HepG2 (cell line): ENCODE data around the gene REEP3.

Source experiments
- EHMT2 ChIP-seq: fragments of 200-600 bp; sonication (generic); IDR thresholded peaks from 2 replicates; pipeline ENCODE4 v1.7.0; 2017; ENCODE audit warnings: antibody characterized with exemption, low read depth, low read length, borderline replicate concordance
- FOXP4 ChIP-seq: sonication (generic); formaldehyde crosslinking; IDR thresholded peaks from 2 replicates; pipeline ENCODE4 v1.4.0; 2020; ENCODE audit warnings: missing genetic modification reagents
- HNRNPL ChIP-seq: fragments of 200-400 bp; formaldehyde crosslinking; IDR thresholded peaks from 2 replicates; pipeline ENCODE4 v1.6.1; 2017; ENCODE audit warnings: mild to moderate bottlenecking, low read depth, low read length
- HOXA7 ChIP-seq: sonication (generic); formaldehyde crosslinking; IDR thresholded peaks from 2 replicates; pipeline ENCODE4 v1.8.1; 2022; ENCODE audit warnings: mild to moderate bottlenecking, missing genetic modification reagents, moderate library complexity
- JUND ChIP-seq: sonication (generic); formaldehyde crosslinking; IDR thresholded peaks from 2 replicates; pipeline ENCODE4 v1.8.0; 2022; ENCODE audit warnings: mild to moderate bottlenecking, missing genetic modification reagents
- MTA3 ChIP-seq: sonication (generic); formaldehyde crosslinking; IDR thresholded peaks from 2 replicates; pipeline ENCODE4 v1.4.0; 2020; ENCODE audit warnings: missing genetic modification reagents
- POLR2A ChIP-seq, 2 experiments: IDR thresholded peaks; 2 replicates each; pipeline ENCODE4 v1.6.1; 2011; ENCODE audit warnings: low read depth in 2 of 2, low read length in 2 of 2, mild to moderate bottlenecking in 1 of 2, moderate library complexity in 1 of 2; ENCODE audit not compliant: insufficient read depth in 1 of 2
- POLR2AphosphoS5 ChIP-seq: IDR thresholded peaks from 2 replicates; pipeline ENCODE4 v1.6.1; 2012; ENCODE audit warnings: low read depth, low read length
- SRF ChIP-seq: IDR thresholded peaks from 2 replicates; pipeline ENCODE4 v1.6.1; 2011; ENCODE audit warnings: mild to moderate bottlenecking, low read depth, low read length, moderate library complexity
- USF2 ChIP-seq, 2 experiments: sonication (generic) in 1 of 2; formaldehyde crosslinking in 1 of 2; IDR thresholded peaks; 2 replicates each; pipeline versions ENCODE4 v1.5.1 to v1.6.1; 2011 to 2020; ENCODE audit warnings: borderline replicate concordance in 1 of 2, low read depth in 1 of 2, low read length in 1 of 2, mild to moderate bottlenecking in 1 of 2, missing genetic modification reagents in 1 of 2, moderate library complexity in 1 of 2
- ZNF432 ChIP-seq: sonication (generic); formaldehyde crosslinking; IDR thresholded peaks from 2 replicates; pipeline ENCODE4 v1.5.0; 2020; ENCODE audit warnings: missing genetic modification reagents, mild to moderate bottlenecking, borderline replicate concordance
- ZNF562 ChIP-seq: sonication (generic); formaldehyde crosslinking; IDR thresholded peaks from 2 replicates; pipeline ENCODE4 v1.8.0; 2022; ENCODE audit warnings: missing genetic modification reagents, borderline replicate concordance

- TF ChIP-seq FOXP4 (CRISPR knock-in tag): no peak
- no peak for TF ChIP-seq HOXA7 (CRISPR knock-in tag)
- TF ChIP-seq EHMT2: no peak
- no peak for TF ChIP-seq SRF
- no peak for TF ChIP-seq USF2 (IDR thresholded peaks at IDR 0.05; ENCODE audit: low read depth, low read length)
- no peak for TF ChIP-seq USF2 (CRISPR knock-in tag; IDR thresholded peaks at IDR 0.05; ENCODE audit: borderline replicate concordance)
- no peak for TF ChIP-seq HNRNPL
- no peak for TF ChIP-seq ZNF432 (CRISPR knock-in tag)
- no peak for TF ChIP-seq POLR2A (IDR thresholded peaks at IDR 0.05; ENCODE audit: insufficient read depth in 1 of 2, low read depth in 2 of 2, low read length in 2 of 2)
- no peak for TF ChIP-seq POLR2AphosphoS5
- TF ChIP-seq MTA3 (CRISPR knock-in tag): no peak
- TF ChIP-seq JUND (CRISPR knock-in tag): no peak
- no peak for TF ChIP-seq ZNF562 (CRISPR knock-in tag)
These were observed 31.4 kb upstream of the REEP3 start for GRCh38 chr10:63489838-63490237.
